ENCODE data around the gene R3HCC1L.

Gene R3HCC1L

DNA sequence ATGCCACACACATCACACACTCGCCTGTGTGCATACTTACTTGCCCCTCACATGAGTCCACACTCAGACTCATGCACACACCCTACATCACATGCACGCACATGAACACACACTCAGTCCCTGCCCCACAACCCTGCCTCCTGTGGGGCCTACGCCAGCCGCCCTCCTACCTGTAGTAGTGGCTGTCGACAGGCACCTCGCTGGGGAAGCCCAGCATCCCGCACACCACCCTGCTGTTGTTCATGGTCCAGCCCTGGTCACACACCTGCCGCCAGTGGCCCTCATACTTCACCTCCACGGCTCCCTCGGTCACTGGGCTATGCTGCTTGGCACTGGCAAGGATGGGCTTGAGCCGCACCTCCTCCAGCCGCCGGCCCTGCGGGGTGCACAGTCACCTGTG is 126.3 kb downstream of the R3HCC1L start:
- TF ChIP-seq, protein P1, sequence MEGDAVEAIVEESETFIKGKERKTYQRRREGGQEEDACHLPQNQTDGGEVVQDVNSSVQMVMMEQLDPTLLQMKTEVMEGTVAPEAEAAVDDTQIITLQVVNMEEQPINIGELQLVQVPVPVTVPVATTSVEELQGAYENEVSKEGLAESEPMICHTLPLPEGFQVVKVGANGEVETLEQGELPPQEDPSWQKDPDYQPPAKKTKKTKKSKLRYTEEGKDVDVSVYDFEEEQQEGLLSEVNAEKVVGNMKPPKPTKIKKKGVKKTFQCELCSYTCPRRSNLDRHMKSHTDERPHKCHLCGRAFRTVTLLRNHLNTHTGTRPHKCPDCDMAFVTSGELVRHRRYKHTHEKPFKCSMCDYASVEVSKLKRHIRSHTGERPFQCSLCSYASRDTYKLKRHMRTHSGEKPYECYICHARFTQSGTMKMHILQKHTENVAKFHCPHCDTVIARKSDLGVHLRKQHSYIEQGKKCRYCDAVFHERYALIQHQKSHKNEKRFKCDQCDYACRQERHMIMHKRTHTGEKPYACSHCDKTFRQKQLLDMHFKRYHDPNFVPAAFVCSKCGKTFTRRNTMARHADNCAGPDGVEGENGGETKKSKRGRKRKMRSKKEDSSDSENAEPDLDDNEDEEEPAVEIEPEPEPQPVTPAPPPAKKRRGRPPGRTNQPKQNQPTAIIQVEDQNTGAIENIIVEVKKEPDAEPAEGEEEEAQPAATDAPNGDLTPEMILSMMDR (IDR thresholded peaks at IDR 0.05; ENCODE audit: low read depth, low read length, missing control alignments), result no peak
- no peak overlapping the region for H3K4me3 ChIP-seq (replicated peaks; ENCODE audit: low read depth, low read length)
- no peak for DNase-seq (ENCODE audit: extremely low read depth, low read depth)

DNA sequence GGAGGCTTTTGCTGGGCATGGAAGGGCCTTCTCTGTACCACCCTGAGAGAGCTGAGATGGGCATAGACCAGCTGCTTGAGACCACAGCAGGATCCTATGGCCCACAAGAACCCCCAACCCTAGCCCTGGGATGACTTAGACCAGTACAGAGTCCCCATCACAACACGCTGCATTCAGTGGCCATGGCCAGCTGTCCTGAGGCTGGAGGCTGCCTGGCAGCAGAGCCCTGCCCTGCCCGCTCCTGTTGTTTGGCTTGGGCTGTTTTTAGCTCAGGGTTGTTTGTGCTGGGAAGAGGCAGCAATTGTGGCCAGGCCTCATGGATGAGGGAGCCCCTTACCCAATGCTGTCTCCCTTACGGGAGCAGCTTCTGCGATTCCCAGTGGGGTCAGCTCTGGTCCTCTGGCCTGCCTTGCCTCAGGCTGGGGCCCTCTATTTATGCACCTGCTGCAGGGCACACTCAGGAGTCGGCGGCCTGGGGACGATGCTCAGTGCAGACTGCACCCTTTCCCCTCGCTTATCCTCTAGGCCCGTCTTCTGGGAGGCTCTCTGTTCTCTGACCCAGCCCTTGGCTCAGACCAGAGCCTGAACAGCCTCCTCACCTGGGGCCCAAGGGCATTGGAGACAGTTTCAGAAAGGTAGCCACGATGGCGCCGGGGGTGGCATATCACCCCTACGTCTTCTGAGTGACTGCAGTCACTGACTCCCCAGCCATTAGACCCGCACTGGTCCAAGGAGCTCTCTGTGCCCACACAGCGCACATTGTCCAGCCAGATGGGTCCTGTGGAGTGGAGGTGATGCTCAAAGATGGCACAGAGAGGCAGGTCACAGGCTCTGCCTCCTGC is 127.2 kb downstream of the R3HCC1L start:
- DNase-seq (ENCODE audit: extremely low read depth, low read depth), result no peak
- H3K4me3 ChIP-seq (replicated peaks; ENCODE audit: low read depth, low read length), result no peak overlapping the region
- TF ChIP-seq, protein P1 (IDR thresholded peaks at IDR 0.05; ENCODE audit: low read depth, low read length, missing control alignments), result no peak

DNA sequence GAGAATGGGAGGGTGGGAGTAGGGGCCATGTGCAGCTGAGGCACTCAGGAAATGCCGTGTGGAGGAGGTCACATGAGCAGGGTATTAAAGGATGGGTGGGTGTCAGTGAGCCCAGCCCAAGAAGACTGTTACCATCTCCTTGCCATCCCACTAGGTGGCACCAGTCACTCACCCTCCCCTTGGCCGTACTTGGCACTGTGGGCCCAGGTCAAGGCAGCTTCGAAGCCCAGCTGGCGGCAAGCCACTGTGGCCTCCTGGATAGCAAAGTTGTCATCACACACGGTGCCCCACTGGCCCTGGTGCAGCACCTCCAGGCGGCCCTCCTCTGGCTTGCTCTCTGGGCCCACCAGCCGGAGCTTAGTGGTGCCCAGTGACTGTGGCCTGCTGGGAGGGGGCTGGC is 128.1 kb downstream of the R3HCC1L start:
- TF ChIP-seq, protein P1 (IDR thresholded peaks at IDR 0.05; ENCODE audit: low read depth, low read length, missing control alignments), result peak; percentile 41
- H3K4me3 ChIP-seq (replicated peaks; ENCODE audit: low read depth, low read length), result no peak overlapping the region
- DNase-seq (ENCODE audit: extremely low read depth, low read depth), result no peak

DNA sequence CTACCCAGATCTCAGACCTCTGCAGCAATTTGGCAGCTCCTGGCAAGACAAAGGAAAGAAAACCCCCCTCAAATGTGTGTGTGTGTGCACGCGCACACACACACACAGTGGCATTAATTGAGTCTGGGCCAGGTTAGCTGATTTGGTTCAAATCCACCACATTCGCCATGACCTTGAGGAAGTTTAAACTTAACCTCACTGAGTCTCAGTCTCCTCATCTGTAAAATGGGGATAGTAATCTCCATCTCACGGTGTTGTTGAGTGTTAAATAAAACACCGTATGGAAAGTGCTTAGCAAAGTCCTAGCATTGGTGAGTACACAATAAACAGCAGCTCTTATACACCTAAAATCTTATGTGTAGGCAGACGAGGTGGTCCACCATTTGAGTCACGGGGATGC is 128.6 kb downstream of the R3HCC1L start:
- no peak for DNase-seq (ENCODE audit: extremely low read depth, low read depth)
- H3K4me3 ChIP-seq (replicated peaks; ENCODE audit: low read depth, low read length), result no peak overlapping the region
- TF ChIP-seq, protein P1 (IDR thresholded peaks at IDR 0.05; ENCODE audit: low read depth, low read length, missing control alignments), result no peak

DNA sequence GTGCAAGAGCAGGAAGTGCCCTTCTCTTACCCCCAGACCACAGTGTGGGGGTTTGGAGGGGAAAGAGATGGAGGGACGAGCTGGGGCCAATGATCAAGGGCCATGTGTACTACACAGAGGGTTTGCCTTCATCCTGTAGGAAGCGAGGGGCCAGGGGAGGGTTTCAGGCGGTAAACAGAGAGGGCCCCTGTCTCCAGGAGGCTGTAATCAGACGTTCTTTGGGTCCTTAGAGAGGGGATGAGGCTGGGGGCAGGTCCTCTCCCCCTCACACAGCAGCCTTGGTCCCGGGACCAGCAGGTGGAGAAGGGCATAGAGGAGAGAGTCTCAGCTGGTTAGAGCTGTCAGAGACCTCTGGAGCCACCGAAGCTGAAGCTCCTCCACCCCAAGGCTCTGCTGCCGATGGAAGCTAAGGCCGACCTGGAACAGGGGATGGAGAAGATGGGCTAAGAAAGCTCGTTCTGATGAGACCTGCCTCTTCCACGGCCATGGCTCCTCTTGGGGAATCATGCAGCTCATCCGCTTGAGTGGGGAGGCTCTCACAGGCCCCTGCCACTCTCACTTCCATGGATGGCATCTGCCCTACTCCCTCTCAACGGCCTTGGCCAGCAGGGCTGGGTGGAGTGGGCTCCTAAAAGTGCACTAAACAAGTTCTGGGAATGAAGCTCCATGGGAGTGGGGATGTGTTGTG is 130.1 kb downstream of the R3HCC1L start:
- no peak overlapping the region for H3K4me3 ChIP-seq (replicated peaks; ENCODE audit: low read depth, low read length)
- DNase-seq (ENCODE audit: extremely low read depth, low read depth), result no peak
- TF ChIP-seq, protein P1 (IDR thresholded peaks at IDR 0.05; ENCODE audit: low read depth, low read length, missing control alignments), result no peak

DNA sequence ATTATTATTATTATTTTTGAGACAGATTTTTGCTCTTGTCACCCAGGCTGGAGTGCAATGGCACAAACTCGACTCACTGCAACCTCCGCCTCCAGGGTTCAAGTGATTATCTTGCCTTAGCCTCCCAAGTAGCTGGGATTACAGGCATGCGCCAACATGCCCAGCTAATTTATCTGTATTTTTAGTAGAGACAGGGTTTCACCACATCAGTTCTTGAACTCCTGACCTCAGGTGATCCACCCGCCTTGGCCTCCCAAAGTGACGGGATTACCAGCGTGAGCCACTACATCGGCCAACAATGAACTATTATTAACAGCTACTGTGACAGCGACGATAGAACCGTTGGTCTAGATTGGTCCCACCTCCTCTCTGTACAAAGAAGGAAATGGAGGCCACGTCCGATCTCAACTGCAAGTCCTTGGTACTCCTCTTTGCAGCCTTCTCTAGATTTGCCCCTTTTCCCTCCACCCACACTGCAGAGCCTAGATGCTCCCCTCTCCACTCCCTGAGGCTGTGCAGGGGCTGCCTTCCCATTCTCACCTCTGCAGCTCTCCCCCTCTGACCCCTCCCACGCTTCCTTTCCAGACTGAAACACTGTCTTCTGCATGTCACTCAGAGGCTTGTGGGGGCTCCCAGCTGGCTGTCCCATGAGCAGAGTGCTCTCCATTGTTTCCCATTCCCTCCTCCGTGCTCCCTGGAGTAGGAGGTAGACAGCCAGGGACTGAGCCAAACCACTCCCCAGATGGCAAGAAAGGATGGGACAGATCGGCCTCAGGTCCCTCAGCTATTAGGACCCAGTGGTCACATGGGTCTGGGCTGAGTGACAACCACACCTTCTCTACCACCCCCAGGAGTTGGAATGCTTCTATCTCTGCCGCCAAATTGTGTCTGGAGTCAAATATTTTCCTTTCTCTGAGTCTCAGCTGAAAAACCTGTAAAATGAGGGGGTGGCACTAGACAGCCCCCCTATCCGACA is 131.2 kb downstream of the R3HCC1L start:
- no peak for DNase-seq (ENCODE audit: extremely low read depth, low read depth)
- TF ChIP-seq, protein P1 (IDR thresholded peaks at IDR 0.05; ENCODE audit: low read depth, low read length, missing control alignments), result no peak
- H3K4me3 ChIP-seq (replicated peaks; ENCODE audit: low read depth, low read length), result peak overlapping the region; percentile 49
